G401 (cell line): Measurements from ENCODE around the gene BRD4. TPM values are rescaled to one million over a fixed set of nuclear protein-coding genes. Genes with fewer than 3 reads are reported as not detected.
A peak's percentile ranks its signal among the peaks of the same experiment; 100 is the strongest.

ENCODE experiments used
- DNase-seq: peaks from one replicate; pipeline ENCODE4 v3.0.0-alpha.2; 2015; ENCODE audit warnings: low spot score
- in situ Hi-C: cut with HindIII; loops from 2 replicates; pipeline ENCODE4 v1.10.0; 2016; ENCODE audit warnings: low sequenced_read_pairs, mixed read lengths
- total RNA-seq: library from RNA; depleted of rRNA; stranded (reverse); fragments of >200 nt; shearing (Covaris generic); gene quantifications from 2 replicates; pipeline ENCODE4 v1.2.3, GENCODE V29; 2014

The BRD4 gene
- total RNA-seq, 1 experiment from 2014 or later: 8.6 TPM

- DNase-seq: peak; percentile 91
- in situ Hi-C loops: loop anchor here (5.0 kb wide), 1 partner anchor 46 kb away; no protein-coding TSS in a partner anchor
Observed at GRCh38 chr19:15280915-15281683, 51.2 kb downstream of the BRD4 start.

DNA sequence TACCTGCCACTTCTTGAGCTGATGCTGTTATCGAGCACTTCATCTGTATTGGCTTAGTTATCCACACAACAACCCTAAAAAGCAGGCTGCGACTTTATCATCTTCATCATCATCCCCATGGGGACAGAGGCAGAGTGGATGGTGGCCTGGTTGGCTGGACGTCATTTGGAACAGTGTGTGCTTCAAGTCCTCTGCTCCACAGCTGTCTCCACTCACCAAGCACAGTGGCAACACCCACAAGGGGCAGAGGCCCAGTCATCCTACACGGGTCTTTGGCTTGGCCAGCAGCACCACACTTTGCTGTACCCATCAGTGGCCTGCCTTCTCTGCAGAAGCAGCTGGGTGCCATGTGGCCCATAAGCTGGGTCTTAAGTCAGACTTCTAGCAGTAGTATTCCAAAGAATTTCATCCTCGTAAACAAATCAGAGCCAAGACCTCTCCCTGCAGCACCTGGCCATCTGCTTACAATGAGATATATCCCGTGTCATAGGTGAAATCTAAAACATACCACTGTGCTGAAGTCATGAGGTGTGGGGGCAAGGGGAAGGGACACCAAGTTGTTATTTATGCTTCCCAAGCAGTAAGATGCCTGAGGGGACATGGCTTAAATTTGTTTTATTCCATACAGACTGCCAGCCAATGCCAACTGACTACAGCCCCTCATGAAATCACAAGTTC is 52.2 kb downstream of the BRD4 start:
- in situ Hi-C loops: loop anchor here (5.0 kb wide), 1 partner anchor 47 kb away; no protein-coding TSS in a partner anchor
- no peak for DNase-seq

- in situ Hi-C loops: no loop called here
Observed at GRCh38 chr19:15279326-15279904, 52.9 kb downstream of the BRD4 start.

GRCh38 chr19:15276620-15277215 is 55.6 kb downstream of the BRD4 start:
- no peak for DNase-seq
- in situ Hi-C loops: no loop called here

More at GRCh38 chr19:15279326-15279904, 52.9 kb downstream of the BRD4 start:
- no peak for DNase-seq

DNA sequence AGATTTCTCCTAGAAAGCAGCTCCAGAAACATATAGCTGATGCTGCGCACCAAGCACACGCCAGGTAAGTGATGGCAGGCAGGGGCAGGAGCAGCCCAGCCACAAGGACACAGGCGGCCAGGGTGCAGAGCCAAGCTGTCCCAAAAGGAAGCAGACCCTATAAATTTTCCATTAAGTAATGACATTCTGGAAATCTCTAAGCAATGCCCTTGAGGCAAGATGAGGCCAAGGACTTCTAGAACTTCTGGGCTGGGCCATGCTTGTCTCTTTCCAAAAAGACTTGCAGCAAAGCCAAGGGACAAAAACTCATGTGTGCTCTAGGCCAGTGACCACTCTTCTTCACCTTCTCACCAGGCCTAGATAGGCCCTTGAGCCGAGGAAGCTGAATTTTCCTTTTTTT is 57.9 kb downstream of the BRD4 start:
- in situ Hi-C loops: no loop called here
- no peak for DNase-seq

DNA sequence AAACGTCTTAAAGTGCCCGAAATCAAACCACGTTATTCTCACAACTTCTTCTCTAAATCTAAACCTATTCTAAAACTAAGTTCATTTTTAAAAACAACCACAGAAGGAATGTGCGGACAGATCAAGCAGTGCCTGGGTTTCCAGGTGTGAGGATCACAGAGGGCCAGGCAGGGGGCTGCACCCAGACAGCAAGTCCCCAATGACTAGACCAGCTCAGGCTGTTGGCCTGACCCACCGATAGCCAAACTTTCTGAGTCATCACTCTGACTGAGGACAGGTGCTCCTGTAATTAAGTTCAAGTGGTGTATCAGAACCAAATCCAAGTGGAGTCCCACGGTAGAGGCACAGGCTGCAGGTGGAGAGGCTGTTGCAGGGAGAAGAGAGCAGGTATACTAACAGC is 62.5 kb downstream of the BRD4 start:
- in situ Hi-C loops: no loop called here
- no peak for DNase-seq

DNA sequence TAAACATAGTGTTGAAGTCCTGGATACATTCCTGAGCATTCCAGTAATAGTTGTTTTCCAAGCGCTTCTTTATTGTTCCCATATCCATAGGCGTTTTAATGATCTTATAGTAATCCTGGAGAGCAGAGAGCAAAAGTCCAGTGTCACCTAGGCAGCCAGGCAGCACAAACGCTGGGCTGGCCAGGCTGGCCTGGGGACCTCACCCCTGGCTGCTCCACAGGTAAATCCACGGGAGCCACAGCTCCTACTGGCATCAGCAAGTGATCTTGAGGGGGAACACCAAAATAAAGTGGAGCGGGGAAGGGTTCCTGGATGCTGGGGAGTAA is 63.4 kb downstream of the BRD4 start:
- in situ Hi-C loops: no loop called here
- no peak for DNase-seq

GRCh38 chr19:15268192-15268927 is 64.0 kb downstream of the BRD4 start:
- no peak for DNase-seq

DNA sequence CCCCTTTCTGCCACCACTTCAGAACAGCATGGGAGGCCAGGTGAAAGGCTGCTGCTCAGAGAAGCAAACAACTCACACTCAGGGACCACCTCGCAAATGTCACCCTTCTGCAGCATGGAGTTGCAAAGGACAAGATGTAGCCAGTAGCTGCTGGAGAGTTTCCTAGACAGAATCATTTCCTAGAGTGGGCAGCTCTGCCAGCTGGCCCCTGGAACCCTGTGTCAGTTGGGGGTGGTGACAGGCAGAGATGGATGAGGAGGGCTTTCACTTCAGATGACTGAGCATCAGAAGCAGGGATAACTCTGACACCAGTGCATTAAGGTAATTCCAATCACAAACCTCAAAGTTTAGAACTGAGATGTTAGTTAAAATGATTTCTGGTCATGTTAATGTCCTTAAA is 65.7 kb downstream of the BRD4 start:
- DNase-seq: peak; percentile 41
- in situ Hi-C loops: no loop called here

More at GRCh38 chr19:15268192-15268927, 64.0 kb downstream of the BRD4 start:
- in situ Hi-C loops: no loop called here

DNA sequence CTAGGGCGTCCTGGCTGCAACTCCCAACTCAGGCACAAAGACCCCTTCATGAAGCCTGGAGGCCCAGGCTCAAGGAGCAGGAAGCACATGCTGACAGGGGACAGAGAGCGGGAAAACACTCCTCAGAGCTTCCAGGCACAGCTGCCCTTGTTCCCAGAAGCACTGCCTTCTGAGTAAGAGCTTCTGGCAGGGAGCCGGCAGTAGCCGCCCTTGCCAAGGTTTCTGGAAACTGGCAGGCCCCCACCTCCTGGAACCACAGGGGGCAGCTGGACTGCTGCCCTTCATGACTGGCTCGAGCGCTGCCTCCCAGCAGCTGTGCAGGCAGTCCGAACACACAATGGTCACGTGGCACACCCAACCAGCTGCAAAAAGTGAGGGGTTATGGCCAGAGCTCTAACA is 66.5 kb downstream of the BRD4 start:
- peak; percentile 71 for DNase-seq
- in situ Hi-C loops: no loop called here

DNA sequence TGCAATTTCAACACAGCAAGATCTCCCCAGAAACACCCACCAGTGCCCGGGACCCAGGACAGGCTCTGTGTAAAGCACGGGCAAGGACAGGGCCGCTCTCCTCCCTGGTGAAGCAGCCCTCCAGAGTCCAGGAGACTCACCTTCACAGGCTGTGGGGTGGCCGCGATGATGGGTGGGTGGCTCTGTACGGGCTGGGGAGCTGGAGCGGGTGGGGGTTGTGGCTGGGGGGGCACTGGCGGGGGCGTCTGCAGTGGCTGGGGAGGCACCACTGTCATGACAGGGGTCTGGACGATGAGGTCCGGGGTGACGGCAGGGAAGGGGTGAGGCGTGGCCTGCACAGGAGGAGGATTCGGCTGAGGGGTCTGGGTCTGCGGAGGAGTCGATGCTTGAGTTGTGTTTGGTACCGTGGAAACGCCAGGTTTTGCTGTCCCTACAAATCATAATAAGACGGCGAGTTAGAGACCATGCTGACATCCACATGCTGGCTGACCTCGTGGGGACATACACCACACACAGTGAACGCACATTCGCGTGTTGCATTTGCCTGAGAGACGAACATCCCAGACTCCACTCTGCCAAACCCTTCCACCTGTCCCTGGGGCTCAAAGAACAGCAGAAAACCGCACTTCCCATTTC is 67.0 kb downstream of the BRD4 start:
- in situ Hi-C loops: no loop called here

DNA sequence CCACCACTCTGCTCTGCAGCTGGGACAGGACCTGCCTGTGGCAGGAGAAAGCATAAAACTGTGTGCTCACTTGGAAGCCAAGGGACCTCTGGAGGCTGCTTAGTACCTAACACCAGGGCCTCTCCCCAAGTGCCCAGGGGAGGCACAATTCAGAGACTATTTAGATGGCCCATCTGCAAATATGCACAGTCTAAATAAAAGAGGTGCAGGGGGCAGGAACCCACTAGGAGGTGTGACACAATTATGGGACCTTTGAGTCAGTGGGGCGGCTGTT is 67.5 kb downstream of the BRD4 start:
- in situ Hi-C loops: no loop called here
- DNase-seq: no peak

More for the DNA sequence above, 67.0 kb downstream of the BRD4 start:
- no peak for DNase-seq

DNA sequence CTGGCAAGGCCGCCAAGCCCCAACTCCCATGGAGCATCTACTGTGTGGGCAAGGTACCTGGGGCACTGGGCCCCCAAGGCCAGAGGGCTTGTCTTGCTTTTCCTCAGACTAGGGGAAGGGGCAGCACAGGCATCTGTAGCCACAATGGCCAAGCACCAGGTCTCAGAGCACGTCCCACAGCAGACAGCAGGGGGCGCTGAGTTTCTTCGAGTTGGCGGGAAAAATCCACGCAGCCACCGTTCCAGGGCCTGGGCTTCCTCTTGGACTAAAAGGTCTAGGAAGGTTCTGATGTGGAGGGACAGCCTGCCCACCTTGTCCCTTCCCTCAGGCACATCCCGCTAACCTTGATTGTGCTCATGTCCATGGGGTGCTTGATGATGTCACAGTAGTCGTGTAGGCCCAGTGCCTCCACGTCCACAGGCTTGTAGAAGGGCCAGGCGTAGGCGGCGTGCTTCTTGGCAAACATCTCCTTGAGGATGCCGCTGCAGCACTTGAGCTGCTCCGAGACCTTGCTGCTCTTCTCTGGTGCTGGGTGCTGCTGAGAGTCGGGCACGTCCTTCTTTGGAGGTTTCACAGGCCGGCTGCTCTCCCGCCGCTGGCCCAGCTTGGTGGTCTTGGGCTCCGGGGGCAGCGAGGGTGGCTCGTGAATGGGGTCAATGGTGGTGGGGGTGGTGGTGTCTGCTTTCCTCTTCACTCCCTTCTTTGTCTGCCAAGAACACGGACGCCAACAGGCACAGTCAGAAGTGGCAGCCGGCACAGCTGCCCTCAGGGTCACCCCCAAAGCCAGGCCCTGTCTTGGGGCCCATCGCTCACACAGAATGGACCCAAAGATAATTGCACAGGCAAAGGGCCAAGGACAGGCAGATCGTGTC is 68.0 kb downstream of the BRD4 start:
- DNase-seq: peak; percentile 73
- in situ Hi-C loops: no loop called here

DNA sequence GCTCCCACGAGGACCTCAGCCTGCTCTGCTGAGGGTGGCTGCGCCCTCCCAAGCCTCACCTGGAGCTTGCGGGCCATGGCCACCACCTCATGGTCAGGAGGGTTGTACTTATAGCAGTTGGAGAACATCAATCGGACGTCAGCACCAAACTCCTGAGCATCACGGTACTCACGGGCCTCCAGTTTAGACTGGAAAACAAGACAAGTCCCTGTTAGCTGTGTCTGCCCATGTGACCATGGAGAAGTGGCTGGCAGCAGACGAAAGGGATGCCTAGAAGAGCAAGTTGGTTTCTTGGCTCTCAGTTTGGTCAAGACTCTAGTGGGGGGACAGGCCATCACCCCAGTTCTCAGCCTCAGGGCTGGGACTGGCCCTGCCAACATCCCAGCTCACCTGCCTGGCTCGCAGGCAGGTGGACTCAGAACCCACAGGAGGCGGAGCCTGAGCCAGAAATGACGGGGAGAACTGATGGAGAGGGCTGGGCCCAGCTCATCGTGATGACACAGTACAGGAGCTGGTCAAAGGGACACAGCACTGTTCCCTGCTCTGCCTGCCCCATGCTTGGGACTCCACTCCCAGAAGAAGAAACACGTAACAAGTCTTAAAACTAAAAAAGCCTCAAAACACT is 68.9 kb downstream of the BRD4 start:
- in situ Hi-C loops: no loop called here
- DNase-seq: no peak

DNA sequence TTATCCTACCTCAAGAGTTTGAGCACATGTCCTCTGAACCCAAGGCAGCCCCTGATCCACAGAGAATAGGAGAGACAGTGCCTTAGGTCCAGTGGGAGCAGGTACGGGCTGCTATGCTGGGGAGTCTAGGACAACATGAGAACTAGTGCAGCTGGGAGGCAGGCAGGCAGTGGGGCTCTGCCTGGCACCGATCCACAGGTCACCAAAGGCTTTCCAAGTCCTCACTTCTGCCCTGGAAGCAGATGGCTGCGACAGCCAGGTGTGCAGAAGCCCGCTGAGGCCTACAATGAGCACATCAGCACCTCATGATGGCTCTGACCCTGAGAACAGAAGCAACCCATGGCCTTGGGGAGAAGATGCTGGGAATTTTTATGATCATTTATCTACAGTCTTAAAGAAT is 70.3 kb downstream of the BRD4 start:
- DNase-seq: no peak
- in situ Hi-C loops: no loop called here

GRCh38 chr19:15260939-15261338 is 71.4 kb downstream of the BRD4 start:
- in situ Hi-C loops: no loop called here

GRCh38 chr19:15259907-15260306 is 72.4 kb downstream of the BRD4 start:
- in situ Hi-C loops: no loop called here
- DNase-seq: no peak

More at GRCh38 chr19:15260939-15261338, 71.4 kb downstream of the BRD4 start:
- no peak for DNase-seq

GRCh38 chr19:15257782-15258181 is 74.6 kb downstream of the BRD4 start:
- in situ Hi-C loops: no loop called here
- DNase-seq: no peak
